ENCODE measurements around the gene ANTXRL.
"Not testable (repeated sequence)": the region's sequence is repeated elsewhere in the genome, so short reads cannot be mapped to it uniquely, and the experiment has no call there.

ANTXRL gene

DNA sequence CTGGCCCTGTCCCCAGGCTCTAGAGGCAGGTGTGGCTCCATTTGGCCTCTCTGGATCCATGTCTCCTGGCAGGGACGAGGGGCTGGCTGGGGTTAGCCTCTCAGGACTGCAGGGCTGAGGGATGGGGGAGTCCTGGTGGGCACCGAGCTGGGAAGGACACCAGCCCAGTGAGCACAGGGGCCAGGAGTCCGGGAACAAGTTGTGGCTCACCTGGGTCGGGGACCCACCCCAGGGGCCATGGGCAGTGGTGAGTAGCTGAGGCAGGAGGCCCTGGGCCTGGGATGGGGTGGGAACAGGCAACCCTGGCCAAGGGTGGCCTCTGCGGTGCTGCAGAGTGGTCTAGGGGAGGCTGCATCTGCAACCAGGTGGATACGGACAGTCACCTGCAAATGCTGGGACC, 24.1 kb downstream of the ANTXRL start:
- no peak for DNase-seq

DNA sequence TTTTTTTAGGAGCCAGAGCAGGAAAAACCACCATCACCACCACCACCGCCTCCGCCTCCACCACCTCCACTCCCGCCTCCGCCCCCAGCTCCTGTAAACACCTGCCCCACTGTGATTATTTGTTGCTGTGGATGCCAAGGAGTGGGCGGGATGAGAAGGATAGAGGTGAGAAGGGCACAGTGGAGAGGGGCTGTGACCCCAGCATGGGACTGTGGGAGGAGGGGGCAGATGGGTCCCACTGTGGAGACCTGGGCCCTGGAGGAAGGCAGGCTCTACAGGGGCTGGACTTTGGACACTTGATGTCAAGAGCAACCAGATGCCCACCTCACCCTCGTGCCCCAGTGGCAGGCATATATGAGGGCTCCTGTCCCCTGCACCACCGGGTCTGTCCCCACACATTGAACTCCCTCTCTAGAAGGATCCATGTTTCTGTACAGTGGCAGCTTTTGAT, 24.7 kb downstream of the ANTXRL start:
- DNase-seq, result no peak

- DNase-seq, result not testable (repeated sequence)
Observed at GRCh38 chr10:46311961-46312431, 25.2 kb downstream of the ANTXRL start.

GRCh38 chr10:46312953-46313352, 26.2 kb downstream of the ANTXRL start:
- no peak for DNase-seq

GRCh38 chr10:46314071-46314470, 27.3 kb downstream of the ANTXRL start:
- DNase-seq, result no peak

- not testable (repeated sequence) for DNase-seq
Observed at GRCh38 chr10:46315071-46315860, 28.5 kb downstream of the ANTXRL start.

- no peak for DNase-seq
Observed at GRCh38 chr10:46317370-46317769, 30.6 kb downstream of the ANTXRL start.

GRCh38 chr10:46317889-46318288, 31.1 kb downstream of the ANTXRL start:
- DNase-seq, result no peak

GRCh38 chr10:46318799-46319198, 32.0 kb downstream of the ANTXRL start:
- no peak for DNase-seq

- no peak for DNase-seq
Observed at GRCh38 chr10:46319389-46319788, 32.6 kb downstream of the ANTXRL start.

DNA sequence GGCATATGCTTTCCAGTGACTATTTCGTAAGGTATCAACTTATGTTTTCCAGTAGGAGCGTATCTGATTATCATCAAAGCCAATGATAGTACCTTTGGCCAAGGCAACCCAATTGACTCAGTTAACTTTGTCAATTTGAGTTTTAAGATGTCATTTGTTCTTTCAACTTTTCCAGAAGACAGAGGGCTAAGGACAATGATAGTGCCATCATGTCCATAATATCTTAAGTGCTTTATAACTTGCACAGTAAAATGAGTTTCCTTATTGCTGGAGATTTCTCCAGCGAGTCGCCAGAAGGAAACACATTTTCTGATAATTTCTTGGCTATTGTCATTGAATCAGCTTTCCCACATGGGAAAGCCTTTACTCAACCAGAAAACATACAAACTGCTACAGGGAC, 35.0 kb downstream of the ANTXRL start:
- no peak for DNase-seq

GRCh38 chr10:46323176-46323575, 36.4 kb downstream of the ANTXRL start:
- no peak for DNase-seq

- no peak for DNase-seq
Observed at GRCh38 chr10:46325021-46325420, 38.2 kb downstream of the ANTXRL start.

- DNase-seq, result no peak
Observed at GRCh38 chr10:46326066-46326465, 39.3 kb downstream of the ANTXRL start.

- DNase-seq, result no peak
Observed at GRCh38 chr10:46326971-46327370, 40.2 kb downstream of the ANTXRL start.

DNA sequence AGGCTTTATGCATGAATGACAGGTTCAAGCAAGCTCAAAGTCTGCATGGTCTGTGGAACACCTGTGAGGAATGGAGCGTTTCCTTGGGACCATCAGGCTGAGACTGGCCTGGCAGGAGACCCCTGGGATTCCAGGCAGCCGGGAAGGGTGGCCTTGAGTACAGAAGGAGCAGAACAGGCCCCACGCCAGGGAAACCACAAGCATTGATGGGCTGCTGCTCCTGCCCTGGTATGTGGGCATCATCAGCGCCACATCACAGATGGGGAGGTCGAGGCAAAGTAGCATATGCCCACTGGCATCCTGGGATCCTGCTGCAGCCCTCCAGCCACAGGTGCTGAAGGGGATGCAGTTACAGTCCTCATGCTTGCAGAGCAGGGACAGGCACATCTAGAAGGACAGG, 40.9 kb downstream of the ANTXRL start:
- DNase-seq, result no peak

DNA sequence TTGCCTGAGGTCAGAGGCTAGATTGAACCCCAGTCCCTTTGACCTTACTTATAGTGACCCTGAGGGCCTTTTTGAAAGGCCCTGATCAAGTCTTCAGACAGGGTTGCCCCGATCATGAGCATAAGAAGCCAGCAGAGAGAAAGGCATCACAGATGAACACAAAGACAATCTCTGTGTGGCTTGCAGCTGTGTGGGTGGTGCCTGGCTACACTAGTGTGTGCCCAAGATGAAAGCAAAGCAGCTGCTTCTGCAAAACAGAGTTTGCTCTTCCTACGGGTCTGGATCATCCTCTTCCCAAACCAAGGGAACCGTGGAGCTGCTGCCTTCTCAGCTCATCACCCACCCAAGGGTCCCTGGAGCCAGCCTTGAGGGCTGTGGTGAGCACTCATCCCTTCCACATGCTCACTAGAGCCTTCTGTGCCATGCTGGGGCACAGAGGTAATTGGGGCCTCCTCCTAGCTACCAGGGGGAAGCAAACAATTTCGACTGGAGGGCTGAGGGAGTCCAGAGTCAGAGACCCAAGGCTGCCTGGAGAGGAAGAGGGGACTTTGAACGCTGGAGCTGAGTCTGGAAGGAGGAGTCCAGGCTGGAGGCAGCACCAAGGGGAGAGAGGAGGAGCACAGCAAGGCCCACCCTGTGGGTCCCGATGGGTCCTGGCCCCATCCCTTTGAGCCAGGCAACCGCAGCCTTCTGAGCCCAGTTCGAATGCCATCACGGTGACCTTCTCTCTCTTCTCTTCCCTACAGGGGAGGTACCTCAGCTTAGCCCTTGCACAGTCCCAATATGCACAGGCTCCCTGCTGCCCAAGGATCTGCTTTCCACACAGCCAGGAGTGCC, 42.3 kb downstream of the ANTXRL start:
- no peak for DNase-seq

DNA sequence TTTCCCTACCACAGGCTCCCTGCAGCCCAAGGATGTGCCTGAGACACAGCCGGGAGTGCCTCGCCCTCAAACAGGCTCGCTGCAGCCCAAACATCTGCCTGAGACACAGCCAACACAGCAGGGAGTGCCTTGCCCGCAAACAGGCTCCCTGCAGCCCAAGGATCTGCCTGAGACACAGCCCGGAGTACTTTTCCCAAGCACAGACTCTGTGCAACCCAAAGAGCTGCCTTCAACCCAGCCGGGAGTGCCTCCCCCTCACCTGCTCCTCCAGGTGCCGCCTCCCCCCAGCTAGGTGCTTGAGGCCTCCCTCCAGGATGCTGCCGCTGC, 42.9 kb downstream of the ANTXRL start:
- DNase-seq, result no peak

DNA sequence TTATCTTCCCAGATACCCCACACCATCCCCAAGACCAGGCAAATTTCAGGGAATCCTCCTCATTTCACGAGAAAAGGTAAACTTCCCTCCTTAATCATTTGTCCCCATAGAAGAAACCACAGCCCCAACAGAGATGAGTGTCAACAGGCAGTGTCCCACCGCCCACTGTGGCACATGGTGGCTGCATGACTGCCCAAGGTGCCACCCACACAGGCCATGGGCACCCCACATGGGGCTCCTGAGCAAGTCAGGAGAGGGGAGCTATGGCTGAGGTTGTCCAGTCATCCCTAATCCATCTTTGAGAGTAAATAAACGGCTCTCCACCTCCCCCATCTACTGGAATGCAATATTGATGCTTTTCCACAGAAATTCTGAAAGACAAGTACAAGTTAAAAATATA, 44.1 kb downstream of the ANTXRL start:
- DNase-seq, result no peak

- DNase-seq, result not testable (repeated sequence)
Observed at GRCh38 chr10:46365484-46365883, 78.7 kb downstream of the ANTXRL start.

DNA sequence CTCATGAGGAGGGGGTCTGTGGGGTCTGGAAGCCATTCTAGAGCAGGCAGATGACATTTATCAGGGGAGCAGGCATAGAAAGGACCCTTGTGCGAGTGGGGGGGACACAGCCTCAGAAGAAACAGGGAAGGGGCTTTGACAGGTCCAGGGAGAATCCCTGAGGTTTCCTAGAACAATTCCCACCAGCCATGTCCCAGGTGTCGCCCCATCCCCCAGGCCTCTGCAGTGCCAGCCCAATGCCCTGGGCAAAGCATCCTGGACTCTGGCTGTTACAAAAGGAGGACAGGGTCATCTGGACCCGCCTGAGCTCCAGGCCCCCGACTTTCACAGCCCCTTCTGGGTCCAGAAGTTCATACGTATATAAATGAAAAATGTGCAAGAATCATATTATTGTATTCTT, 80.4 kb downstream of the ANTXRL start:
- DNase-seq, result not testable (repeated sequence)

DNA sequence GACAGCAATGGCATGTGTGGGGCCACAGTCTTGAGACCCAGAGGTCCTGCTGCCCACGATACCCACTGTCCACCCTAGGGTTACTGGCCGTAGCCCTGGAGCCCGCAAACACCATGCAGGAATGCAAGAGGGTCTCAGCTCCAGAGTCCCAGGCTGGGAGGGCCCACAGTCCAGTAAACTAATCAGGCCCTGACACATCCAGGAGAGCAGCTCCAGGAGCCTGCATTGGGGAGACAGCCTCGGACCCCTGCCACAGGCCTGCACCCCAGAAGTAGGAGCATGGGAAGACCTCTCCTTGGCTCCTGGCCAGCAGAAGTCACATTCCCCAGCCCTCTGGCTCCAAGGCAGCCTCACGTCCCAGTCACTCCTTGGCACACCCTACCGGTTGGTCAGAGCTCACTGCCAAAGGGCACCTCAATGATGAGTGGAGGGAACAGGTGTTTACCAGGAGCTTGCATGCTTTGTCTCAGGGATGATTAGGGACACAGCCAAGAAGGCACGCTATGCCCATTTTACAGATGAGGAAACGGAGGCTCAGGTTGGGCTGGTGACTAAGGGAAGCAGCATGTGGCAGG, 81.0 kb downstream of the ANTXRL start:
- not testable (repeated sequence) for DNase-seq

GRCh38 chr10:46368956-46369355, 82.2 kb downstream of the ANTXRL start:
- DNase-seq, result not testable (repeated sequence)

GRCh38 chr10:46374410-46374809, 87.6 kb downstream of the ANTXRL start:
- not testable (repeated sequence) for DNase-seq
